GM19099 (cell line): ENCODE data around the gene SLC38A6.

Experiments used
- POLR2A ChIP-seq: IDR thresholded peaks from 3 replicates; pipeline ENCODE4 v1.6.1; 2011; ENCODE audit warnings: low read depth; ENCODE audit not compliant: insufficient read length; ENCODE audit errors: extremely low read depth

Gene SLC38A6

GRCh38 chr14:60980811-60981632 is at the start of gene SLC38A6, which contains the start of gene TRMT5:
TSS of gene SLC38A6 (plus strand) at chr14:60981245. CDS start at chr14:60981278, 33 bp downstream.
TSS of gene TRMT5 (minus strand) at chr14:60981079. CDS start at chr14:60980973, 106 bp downstream.
- TF ChIP-seq POLR2A = peak; percentile 78

GRCh38 chr14:60933920-60934655 is 47.0 kb upstream of the SLC38A6 start:
- no peak for TF ChIP-seq POLR2A

GRCh38 chr14:60935319-60935718 is 45.7 kb upstream of the SLC38A6 start:
- no peak for TF ChIP-seq POLR2A

- no peak for TF ChIP-seq POLR2A
These were observed 37.4 kb upstream of the SLC38A6 start for GRCh38 chr14:60943637-60944032.

- TF ChIP-seq POLR2A = no peak
These were observed 36.8 kb upstream of the SLC38A6 start for GRCh38 chr14:60944204-60944603.

- no peak for TF ChIP-seq POLR2A
These were observed 35.1 kb upstream of the SLC38A6 start for GRCh38 chr14:60945984-60946383.

GRCh38 chr14:60946773-60947172 is 34.3 kb upstream of the SLC38A6 start:
- no peak for TF ChIP-seq POLR2A

- no peak for TF ChIP-seq POLR2A
These were observed 29.1 kb upstream of the SLC38A6 start for GRCh38 chr14:60951776-60952435.

GRCh38 chr14:60956202-60956601 is 24.8 kb upstream of the SLC38A6 start:
- no peak for TF ChIP-seq POLR2A

- no peak for TF ChIP-seq POLR2A
These were observed 24.4 kb upstream of the SLC38A6 start for GRCh38 chr14:60956632-60957031.

- no peak for TF ChIP-seq POLR2A
These were observed 22.9 kb upstream of the SLC38A6 start for GRCh38 chr14:60958146-60958545.

- TF ChIP-seq POLR2A = no peak
These were observed 17.3 kb upstream of the SLC38A6 start for GRCh38 chr14:60963761-60964160.

- TF ChIP-seq POLR2A = no peak
These were observed 16.1 kb upstream of the SLC38A6 start for GRCh38 chr14:60964904-60965303.

- TF ChIP-seq POLR2A = no peak
These were observed 15.6 kb upstream of the SLC38A6 start for GRCh38 chr14:60965402-60965801.

GRCh38 chr14:60968099-60968498 is 12.9 kb upstream of the SLC38A6 start:
- no peak for TF ChIP-seq POLR2A

GRCh38 chr14:60968671-60969070 is 12.4 kb upstream of the SLC38A6 start:
- TF ChIP-seq POLR2A = no peak

- TF ChIP-seq POLR2A = no peak
These were observed 10.9 kb upstream of the SLC38A6 start for GRCh38 chr14:60970146-60970545.
